ENCODE measurements around the gene TAOK3.
"Not testable (repeated sequence)": the region's sequence is repeated elsewhere in the genome, so short reads cannot be mapped to it uniquely, and the experiment has no call there.

Gene TAOK3

GRCh38 chr12:118282767-118283166, 89.9 kb downstream of the TAOK3 start:
- no peak overlapping the region for H3K4me3 ChIP-seq (ENCODE audit: low read depth, low read length)
- TF ChIP-seq CTCF (IDR thresholded peaks at IDR 0.05; ENCODE audit: low read depth, low read length, missing control alignments) = no peak
- DNase-seq (ENCODE audit: low read depth) = no peak

DNA sequence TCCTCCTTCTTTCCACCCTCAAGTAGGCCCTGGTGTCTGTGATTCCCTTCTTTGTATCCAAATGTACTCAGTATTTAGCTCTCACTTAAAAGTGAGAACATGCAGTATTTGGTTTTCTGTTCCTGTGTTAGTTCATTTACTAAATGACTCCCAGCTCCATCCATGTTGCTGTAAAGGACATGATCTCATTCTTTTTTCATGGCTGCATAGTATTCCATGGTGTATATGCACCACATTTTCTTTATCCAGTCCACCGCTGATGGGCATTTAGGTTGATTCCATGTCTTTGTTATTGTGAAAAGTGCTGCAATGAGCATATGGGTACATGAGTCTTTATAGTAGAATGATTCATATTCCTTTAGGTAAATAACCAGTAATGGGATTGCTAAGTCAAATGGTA, 94.4 kb downstream of the TAOK3 start:
- H3K4me3 ChIP-seq (ENCODE audit: low read depth, low read length); DNase-seq (ENCODE audit: low read depth): not testable (repeated sequence)

DNA sequence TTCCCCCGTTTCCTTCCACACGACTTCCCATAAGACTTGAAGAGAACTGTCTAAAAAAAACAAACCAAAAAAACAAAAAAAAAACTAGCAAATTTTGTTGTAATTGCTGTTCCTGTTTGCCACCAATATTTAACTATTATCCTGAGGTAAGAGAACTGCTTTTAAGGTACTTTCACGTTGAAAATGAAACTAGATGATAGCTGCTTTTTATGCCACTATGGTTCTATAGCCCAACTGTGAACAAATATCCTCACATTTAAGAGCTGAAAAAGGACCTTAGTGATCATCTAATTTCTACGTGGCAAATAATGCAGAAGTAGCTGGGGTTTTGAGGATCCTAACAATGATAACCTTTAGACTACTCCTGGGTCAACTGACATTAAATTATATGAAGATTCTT, 98.6 kb downstream of the TAOK3 start:
- no peak for TF ChIP-seq CTCF (IDR thresholded peaks at IDR 0.05; ENCODE audit: low read depth, low read length, missing control alignments)
- H3K4me3 ChIP-seq (ENCODE audit: low read depth, low read length) = no peak overlapping the region; the same call in 1 of the 2 replicates
- no peak for DNase-seq (ENCODE audit: low read depth)

DNA sequence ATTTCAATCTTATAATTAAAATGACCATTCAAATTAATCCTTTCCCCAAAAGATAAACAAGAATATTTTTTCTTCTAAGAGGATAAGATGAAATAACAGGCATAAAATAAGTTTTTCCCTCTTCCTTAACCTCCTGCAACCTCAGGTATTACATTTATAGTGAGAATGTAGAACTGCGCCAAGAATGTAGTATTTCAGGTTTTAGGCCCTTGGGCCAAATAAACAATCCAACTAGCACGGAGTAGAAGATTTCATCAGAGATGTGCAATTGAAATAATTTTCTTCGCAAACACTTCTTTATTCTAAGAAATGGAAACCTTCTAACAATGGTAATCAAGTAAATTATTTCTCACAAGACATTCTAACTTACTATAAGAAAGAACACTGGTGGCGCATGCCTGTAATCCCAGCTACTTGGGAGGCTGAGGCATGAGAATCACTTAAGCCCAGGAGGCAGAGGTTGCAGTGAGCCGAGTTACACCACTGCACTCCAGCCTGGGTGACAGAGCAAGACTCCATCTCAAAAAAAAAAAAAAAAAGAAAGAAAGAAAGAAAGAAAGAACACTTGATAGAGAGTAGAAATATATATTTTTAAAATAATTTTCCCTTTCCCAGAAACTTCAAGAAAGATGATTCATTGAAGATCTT, 100.8 kb downstream of the TAOK3 start:
- no peak for DNase-seq (ENCODE audit: low read depth)
- TF ChIP-seq CTCF (IDR thresholded peaks at IDR 0.05; ENCODE audit: low read depth, low read length, missing control alignments) = no peak
- no peak overlapping the region for H3K4me3 ChIP-seq (ENCODE audit: low read depth, low read length)

GRCh38 chr12:118271183-118271582, 101.5 kb downstream of the TAOK3 start:
- no peak for TF ChIP-seq CTCF (IDR thresholded peaks at IDR 0.05; ENCODE audit: low read depth, low read length, missing control alignments)
- no peak overlapping the region for H3K4me3 ChIP-seq (ENCODE audit: low read depth, low read length)
- DNase-seq (ENCODE audit: low read depth) = no peak

DNA sequence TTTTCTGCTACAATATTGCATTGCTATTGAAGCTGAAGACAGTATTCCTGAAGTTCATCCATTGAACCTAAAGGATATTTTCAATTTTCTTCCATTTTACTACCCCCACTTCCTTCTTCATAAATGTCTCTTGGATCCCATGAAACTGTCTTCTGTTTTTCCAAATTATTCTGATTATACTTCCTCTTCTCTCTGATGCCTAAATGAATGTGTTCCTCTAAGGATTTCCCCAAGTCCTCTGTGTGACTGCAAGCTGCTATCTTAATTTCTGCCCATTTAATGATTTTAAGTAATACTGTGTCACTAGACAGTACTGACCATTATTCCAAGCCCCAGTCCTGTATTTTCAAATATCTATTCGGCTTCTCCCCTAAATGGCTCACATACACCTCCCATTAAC, 102.9 kb downstream of the TAOK3 start:
- no peak for DNase-seq (ENCODE audit: low read depth)
- TF ChIP-seq CTCF (IDR thresholded peaks at IDR 0.05; ENCODE audit: low read depth, low read length, missing control alignments) = no peak
- H3K4me3 ChIP-seq (ENCODE audit: low read depth, low read length) = no peak overlapping the region

DNA sequence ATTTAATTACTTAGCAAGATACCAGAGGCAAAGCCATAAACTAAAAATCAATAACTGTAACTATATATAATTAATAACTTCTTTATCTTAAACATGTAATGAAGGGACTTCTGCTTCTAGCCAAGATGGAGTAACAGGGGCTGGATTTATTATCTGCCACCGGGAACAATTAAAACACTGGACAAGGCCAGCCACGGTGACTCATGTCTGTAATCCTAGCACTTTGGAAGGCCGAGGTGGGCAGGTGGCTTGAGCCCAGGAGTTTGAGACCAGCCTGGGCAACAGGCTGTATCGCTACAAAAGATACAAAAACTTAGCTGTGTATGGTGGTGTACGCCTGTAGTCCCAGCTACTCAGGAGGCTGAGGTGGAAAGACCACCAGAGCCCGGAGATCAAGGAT, 113.6 kb downstream of the TAOK3 start:
- no peak for DNase-seq (ENCODE audit: low read depth)
- TF ChIP-seq CTCF (IDR thresholded peaks at IDR 0.05; ENCODE audit: low read depth, low read length, missing control alignments) = no peak
- no peak overlapping the region for H3K4me3 ChIP-seq (ENCODE audit: low read depth, low read length)
